Right lung (tissue), 5 donors: Measurements from ENCODE around the gene CPN1. TPM values are rescaled to one million over a fixed set of nuclear protein-coding genes. Genes with fewer than 3 reads are reported as not detected.
"Not testable (repeated sequence)": the region's sequence is repeated elsewhere in the genome, so short reads cannot be mapped to it uniquely, and the experiment has no call there.

ENCODE experiments used
- DNase-seq, 2 donors: peaks; one replicate each; pipeline ENCODE4 v3.0.0-alpha.2; 2013
- polyA plus RNA-seq, 5 donors: library from polyadenylated mRNA; unstranded; fragments of 120-200 nt; gene quantifications; one replicate each; pipeline versions ENCODE4 v1.2.1 to v1.2.3, GENCODE V29; 2013; ENCODE audit warnings: inconsistent platforms in 1 of 5, low replicate concordance in 1 of 5; ENCODE audit not compliant: insufficient read length in 5 of 5, insufficient read depth in 1 of 5

CPN1 gene
- polyA plus RNA-seq, 5 donors = 0.16 TPM; not detected in 4

DNA sequence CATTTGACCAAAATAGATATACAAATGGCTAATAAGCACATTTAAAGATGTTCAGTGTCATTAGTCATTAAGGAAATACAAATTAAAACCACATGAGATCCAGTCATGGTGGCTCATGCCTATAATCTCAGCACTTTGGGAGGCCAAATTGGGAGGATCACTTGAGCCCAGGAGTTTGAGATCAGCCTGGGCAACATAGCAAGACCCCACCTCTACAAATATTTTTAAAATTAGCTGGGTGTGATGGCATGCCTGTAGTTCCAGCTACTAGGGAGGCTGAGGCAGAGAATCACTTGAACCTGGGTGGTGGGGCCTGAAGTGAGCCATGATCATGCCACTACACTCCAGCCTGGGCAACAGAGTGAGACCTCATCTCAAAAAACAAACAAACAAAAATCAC, 607 bp upstream of the CPN1 start:
- DNase-seq = not testable (repeated sequence)

DNA sequence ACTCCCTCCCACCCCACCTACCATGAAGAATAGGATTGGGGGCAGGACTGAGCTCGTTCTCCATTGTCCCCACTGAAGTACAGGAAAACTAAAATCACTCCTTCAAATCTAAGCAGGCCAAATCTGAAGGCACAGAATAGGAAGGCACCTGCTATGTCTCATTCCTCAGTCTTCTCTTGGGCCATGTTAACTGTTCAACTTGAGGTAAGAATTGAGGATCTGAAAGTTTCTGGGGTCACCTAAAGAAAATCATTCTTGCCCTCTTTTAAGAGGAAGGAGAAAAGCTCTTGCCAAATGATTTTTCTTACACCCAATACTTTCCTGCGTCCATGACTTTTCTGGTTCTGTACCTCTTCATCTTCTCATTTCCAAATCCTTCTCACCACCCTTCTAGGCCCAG, 4.9 kb downstream of the CPN1 start:
- DNase-seq = no peak

DNA sequence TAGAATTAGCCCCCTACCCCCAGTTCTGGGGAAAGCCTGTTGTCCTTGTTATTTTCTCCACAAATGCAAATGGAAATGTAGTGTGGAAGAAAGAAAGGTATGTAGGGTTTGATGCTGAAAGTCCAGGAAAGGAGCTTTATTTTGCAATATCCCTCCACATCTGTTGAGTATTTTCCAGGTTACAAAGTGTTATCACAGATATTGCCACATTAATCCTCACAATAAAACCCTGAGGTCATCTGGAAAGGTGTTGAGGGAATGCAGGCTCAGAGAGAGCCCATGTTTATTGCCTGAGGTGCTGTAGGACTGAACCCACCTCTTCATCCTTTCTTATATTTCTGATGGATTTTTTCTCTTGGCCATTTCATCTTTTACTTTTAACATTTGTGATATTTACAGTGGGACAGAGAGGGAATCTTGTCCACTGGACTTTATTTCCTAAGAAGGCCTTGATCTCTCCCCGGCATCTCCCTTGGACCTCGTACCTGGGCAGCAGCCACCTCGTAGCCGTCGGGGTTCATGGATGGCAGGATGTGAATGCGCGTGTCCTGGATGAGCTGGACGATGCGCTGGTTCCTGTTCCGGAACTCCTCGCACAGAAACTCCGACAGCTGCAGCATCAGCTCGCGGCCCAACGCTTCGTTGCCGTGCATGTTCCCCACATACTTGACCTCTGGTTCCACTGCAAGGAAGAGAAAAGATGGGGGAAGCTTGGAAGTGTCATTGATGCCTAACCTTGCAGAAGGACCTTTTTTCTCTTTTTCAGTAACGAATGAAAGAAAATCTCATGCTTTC, 6.0 kb downstream of the CPN1 start:
- no peak for DNase-seq

DNA sequence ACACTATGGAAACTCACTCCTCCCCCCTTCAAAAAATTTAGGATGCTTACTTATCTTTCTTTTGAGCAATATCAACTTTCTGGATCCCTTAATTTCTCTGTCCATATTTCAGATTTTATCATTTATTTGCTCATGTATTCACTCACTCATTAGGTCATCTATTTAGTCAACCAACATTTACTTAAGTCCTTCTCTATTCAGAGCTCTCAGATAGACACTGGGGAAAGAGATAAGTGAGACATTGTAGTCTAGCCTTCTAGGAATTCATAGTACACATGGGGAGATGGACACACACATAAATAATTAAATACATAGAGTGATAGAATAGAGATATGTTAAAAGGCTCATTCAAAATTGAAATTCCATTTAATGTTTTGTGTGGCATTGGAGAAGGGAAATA, 9.2 kb downstream of the CPN1 start:
- no peak for DNase-seq

DNA sequence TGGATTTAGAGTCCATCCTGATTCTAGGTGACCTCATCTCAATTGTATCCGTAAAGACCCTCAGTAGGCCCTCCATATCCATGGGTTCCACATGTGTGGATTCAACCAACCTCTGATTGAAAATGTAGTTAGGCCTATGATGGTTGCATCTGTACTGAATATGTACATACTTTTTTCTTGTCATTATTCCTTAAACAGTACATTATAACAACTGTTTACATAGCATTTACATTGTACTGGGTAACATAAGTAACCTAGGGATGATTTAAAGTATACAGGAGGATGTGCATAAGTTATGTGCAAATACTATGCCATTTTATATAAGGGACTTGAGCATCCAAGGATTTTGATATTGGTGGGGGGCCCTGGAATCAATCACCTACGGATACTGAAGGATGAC, 10.1 kb downstream of the CPN1 start:
- no peak for DNase-seq

DNA sequence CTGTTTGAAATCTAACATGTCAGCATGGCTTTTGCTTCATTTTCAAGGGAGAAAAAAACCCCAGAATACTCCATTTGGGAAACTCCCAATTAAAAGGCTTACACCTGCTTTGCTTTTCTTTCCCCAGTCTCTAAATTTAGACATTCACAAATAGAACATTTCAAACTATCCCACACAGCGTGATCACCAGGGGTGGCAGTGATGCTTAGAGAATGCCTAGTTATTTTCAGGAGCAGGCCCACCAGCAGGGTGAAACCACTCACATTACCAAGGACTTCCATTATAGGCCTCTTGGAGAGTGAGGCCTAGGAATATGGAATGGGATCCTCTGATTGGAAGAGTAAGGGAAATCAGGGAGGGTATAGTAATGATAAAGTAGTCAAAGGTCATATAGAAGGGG, 14.2 kb downstream of the CPN1 start:
- no peak for DNase-seq

DNA sequence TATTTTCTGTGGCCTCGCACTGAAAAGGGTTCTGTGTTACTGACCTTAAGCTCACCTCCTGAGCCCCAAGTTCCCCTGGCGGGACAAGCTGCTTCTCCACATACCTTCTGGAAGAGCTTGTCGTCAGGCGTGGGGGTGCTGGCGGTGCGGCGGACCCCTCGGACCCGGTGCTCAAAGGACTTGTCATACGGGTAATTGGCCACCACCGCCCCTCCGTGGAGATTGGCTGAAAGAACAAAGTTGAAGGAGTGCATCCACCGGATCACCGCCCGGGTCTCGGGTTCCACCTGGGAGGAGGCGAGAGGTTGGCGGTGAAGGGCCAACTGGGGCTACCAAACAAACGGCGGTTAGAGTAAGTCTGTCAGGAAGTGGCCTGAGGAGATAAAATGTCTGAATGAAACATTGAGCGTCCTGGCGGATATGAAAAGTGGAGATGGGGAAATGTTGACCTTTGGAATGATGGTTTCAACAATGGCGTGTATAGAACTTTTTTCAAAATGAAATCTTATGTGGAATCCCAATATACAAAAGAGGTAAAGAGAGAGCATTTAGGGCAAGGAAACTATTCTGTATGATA, 16.5 kb downstream of the CPN1 start:
- no peak for DNase-seq

DNA sequence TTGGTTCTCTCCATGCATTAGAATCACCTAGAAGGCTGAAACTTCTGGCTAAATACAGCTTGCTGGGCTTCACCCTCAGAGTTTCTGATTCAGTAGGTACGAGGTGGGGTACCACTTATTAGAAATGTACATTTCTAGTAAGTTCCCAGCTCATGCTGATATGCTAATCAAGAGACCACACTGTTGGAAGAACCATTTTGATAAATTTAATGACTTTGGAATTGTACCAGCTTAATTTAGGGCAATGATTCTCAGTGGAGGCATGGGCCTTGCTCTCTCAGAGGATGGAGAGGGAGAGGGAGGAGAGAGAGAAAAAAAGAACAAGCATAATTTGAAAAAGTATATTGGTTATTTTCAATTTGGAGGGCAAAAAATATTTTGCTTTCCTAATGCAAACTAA, 20.3 kb downstream of the CPN1 start:
- no peak for DNase-seq

DNA sequence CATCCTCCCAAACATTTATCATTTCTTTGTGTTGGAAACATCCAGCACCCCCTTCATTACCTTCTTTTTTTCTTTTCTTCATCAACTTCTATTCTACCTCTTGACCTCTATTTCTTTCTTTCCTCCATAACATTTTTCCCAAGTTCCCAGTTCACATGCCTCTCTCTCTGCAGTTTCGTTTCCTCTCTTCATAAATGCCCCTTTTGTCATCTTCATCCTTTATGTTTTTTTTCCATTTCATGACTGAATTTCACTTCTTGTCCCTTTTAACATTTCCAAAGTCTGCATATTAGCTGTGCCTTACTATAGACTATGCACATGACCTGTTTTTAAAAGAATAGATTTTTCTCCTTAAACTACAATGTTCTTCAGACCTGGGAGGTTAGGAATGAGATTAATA, 23.7 kb downstream of the CPN1 start:
- no peak for DNase-seq

DNA sequence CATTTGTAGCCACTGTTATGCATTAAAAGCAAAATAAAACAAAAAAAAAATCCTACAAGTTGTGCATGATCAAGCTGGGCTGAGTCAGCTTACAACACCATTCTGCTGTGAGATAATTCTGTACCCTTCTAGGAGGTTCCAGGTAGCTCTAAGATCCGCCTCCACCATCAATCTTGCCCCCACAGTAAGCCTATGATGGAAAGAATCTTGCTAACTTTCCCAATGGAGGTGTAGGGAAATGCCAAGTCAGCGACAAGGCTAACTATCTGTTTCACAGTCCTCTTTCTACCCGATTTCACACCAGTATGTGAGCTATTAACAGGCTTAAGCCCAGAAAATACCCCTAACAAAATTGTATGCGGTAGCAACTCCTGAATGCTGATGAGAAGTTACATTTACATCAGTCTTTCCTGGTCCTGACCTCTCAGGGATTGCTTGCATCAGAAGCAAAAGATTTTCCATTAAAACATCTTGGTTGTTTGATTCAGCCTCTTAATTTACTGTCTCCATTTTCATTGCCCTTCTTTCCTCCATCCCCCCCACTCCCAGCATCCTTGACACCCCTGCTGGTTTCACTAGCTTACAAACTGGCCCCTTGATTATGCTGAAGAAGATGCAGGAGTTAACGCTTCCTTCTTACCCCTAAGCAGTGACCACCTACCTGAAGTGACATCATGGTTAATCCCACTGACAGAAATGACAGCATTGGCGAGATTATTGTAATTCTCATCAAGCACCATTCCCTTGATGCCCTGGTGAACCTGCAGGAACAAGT, 27.8 kb downstream of the CPN1 start:
- no peak for DNase-seq

DNA sequence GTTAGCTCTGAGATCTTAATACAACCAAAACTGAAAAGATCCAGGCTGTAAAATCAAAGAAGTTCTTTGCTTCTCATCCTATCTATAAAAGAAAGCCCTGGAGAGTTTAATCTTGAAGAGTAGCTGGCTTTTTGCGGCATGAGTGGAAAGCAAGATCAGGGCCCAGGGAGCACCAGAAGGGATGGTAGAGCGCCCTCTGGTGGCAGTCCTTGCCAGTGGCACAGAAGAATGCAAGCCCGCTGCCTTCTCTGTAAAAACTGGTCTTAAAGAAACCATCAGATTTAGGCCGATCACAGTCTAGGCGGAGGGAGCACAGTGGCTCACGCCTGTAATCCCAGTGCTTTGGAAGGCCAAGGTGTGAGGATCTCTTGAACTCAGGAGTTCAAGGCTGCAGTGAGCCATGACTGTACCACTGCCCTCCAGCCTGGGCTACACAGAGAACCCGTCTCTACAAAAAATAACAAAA, 35.6 kb downstream of the CPN1 start:
- peak; percentile 69 to 82 for DNase-seq

DNA sequence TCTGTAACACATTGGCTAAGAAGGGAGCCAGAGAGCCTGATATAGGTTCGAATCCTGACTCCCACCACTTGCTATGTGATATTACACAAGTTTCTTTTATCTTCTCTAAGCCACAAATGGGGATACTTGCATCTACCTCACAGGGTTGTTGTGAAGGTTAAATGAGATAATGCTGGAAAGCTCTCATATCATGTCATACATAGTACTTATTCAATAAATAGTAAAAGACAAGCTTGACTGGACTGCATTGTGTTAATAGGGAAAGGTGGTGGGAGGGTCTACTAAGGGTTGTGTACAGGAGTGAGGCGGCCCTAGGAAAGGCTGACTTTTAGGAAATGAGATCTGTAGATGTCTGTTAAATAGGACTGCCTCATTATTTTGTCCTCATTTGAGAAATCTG, 36.1 kb downstream of the CPN1 start:
- DNase-seq = no peak

DNA sequence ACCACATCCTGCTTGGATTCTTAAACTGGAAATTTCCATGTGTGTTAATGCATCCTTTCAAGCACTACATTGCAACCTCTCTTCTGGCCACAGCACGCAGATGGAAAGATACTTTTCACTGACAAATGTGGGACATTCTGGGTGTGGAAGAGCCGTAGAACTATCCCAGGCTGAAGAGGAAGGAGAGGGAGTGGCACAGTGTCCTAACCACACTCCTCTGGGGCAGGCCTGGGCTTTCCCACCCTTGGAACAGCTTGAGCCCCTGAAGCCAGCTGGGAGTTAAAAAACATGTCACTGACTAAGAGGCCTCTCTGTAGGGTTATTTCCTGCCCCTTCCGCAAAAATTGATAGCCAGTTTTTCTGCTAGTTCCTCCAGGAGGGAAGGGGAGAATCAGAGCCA, 37.9 kb downstream of the CPN1 start:
- no peak for DNase-seq

DNA sequence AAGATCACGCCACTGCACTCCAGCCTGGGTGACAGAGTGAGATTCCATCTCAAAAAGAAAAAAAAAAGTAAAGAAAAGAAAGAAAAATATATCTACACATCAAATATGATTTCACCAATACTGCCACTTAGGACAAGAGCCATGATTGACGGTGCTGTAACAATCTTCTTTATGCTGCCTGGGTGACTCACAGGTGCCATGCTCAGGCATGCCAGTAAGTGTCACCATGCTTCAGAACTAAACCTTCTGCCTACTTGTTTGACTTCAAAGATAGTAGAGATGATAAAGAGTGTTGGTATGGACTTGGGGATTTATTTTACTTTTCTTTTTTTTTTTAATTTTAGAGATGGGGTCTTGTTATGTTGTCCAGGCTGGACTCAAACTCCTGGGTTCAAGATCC, 38.3 kb downstream of the CPN1 start:
- DNase-seq = no peak

DNA sequence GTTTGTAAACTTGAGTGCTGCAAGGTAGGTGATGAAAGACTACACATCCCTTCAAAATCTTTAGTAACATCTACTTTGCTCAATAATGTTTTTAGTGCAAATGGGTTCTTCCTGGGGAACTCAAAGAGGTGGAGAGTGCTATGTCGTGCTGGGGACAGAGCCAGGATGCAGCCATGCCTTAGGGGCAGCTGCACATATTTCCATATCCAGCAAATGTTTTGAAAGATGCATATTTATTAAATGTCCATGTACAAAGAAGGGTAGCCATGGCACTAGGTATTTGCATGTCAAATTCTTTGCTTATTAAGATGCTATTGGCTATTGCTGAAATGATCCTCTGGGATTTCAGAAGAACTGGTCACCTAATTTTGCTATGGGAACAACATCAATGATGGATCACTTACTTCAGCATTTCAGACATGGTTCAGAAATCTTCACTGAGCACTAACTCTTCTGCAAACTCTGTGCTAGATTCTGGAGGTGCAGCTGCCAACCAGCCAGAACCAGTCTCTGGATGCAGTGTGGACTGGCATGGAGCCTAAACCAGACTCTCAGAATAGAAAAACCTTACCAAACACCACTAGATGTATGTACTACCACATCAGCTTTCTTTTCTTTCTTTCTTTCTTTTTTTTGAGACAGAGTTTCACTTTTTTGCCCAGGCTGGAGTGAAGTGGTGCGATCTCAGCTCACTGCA, 40.2 kb downstream of the CPN1 start:
- DNase-seq = no peak

DNA sequence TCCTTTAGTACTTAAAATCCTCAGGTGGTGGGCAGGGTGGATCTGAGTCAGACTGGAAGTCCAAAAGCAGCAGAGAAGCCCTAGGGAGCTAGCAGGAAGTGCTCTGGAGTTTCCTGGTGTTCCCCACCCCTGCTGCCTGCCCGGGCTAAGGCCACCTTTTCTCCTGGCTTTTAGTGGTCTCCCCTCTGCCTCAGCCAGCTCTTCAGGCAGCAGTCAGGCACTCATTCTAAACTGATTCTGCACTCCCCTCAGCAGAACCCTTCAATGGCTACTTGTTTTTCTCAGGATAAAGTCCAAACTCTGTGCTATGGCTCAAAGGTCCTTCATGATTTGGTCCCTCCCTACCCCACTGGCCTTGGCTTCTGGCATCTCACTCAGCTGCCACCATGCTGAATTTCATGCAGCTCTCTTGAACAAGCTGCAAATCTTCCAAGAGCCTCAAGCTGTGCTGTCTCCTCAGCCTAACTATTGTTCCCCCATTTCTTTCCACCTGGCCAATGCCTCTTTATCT, 43.1 kb downstream of the CPN1 start:
- no peak for DNase-seq

DNA sequence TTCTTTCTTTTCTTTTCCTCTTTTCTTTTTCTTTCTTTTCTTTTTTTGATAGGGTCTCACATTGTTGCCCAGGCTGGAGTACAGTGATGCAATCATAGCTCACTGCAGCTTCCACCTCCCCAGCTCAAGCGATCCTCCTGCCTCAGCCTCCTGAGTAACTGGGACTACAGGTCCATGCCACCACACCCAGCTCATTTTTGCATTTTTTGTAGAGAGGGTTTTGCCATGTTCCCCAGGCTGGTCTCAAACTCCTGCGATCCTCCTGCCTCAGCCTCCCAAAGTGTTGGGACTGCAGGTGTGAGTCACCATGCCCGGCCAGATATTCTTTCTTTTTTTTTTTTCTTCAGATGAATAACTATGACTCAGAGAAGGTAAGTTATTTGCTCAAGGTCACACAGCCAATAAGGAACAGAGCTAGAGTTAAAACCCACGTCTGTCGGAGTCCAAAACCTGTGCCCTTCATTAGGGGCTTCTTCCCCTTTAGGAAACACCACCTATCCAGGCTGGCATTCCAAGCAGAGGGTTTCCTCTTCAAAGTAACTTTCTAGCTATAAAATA, 43.8 kb downstream of the CPN1 start:
- no peak for DNase-seq

DNA sequence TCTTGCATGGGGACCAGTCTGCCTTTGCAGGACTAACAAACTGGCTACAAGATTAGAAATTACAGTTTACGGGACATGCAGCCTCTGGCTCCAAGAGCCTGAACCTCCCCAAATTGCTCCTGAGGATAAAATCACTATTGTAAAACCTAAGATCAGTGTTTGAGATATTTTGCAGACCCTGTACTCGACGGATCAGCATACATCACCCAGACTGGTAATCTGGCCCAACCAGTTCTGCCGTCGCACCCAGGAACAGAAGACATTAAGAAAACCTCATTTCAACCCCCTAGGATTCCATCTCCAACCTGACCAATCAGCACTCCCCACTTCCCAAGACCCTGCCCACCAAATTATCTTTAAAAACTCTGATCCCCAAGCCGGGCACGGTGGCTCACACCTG, 44.8 kb downstream of the CPN1 start:
- no peak for DNase-seq

DNA sequence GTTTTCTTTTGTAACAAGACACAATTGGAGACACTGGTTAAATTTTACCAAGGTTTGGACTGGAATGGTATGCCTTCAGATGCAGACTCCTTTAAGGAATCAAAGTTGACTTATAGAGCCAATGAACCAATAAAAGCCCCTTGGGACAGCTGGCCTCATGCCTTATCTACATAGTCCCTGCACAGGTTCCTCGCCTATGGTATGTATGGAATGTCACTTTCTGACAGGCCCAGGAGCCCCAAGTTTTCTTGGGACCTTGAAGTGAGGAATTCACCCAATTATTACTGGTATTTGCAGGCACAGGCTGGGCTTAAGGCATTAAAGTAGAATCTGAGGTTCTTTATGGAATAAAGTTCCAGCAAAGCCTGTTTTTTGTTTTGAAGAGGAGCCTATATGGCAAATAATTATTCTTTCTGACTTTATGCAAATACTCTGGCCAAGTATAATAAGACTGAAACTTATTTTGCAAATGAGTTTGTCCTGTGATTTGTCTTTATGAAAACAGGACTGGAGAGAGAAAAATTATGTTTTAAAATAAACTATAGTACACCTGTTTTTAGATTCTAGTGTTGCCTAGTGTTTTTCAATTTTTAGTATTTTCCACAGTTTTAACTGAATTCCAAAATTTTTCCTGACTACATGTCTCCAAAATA, 47.8 kb downstream of the CPN1 start:
- DNase-seq = no peak

DNA sequence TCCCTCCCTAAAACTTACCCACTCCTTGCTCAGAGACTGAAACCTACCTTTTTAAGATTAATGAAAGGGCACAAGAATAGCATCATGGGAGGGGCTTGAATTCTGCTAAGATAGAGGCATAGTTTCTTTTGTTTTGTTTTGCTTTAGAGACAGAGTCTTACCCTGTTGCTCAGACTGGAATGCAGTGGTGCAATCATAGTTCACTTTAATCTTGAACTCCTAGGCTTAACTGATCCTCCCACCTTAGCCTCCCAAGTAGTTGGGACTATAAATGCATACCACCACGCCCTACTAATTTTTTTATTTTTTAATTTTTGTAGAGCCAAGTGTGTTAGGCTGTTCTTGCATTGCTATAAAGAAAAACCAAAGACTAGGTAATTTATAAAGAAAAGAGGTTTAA, 54.3 kb downstream of the CPN1 start:
- DNase-seq = no peak

DNA sequence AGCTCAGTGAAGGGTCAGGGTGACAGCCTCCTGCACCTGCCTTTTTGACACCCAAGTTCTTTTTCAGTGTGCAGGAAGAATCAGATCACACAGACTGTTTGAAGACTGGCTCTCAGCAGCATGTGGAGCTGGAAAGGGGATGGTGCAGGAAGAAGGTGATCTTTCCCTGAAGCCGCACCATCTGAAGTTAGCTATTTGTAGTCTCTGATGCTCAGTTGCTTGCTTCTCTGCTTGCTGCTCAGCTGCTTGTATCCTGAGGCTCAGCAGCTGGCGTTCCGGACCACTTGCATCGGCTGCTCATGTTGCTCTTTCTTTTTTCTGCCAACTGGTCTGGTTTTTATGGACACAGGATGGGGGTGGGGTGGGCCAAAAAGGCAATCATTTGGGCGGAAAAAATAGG, 56.1 kb downstream of the CPN1 start:
- DNase-seq = no peak
